Activated T-cell treated with anti-CD3 and anti-CD28 coated beads, Interleukin-2, amount 50 U/mL, for 48 hours (primary cell): ENCODE data around the gene KIF17.
A peak's percentile ranks its signal among the peaks of the same experiment; 100 is the strongest.
"Not testable (repeated sequence)": the region's sequence is repeated elsewhere in the genome, so short reads cannot be mapped to it uniquely, and the experiment has no call there.

ENCODE experiments used
- DNase-seq, 2 experiments: peaks; one replicate each; pipeline ENCODE4 v3.0.0-alpha.2; 2020

The KIF17 gene

DNA sequence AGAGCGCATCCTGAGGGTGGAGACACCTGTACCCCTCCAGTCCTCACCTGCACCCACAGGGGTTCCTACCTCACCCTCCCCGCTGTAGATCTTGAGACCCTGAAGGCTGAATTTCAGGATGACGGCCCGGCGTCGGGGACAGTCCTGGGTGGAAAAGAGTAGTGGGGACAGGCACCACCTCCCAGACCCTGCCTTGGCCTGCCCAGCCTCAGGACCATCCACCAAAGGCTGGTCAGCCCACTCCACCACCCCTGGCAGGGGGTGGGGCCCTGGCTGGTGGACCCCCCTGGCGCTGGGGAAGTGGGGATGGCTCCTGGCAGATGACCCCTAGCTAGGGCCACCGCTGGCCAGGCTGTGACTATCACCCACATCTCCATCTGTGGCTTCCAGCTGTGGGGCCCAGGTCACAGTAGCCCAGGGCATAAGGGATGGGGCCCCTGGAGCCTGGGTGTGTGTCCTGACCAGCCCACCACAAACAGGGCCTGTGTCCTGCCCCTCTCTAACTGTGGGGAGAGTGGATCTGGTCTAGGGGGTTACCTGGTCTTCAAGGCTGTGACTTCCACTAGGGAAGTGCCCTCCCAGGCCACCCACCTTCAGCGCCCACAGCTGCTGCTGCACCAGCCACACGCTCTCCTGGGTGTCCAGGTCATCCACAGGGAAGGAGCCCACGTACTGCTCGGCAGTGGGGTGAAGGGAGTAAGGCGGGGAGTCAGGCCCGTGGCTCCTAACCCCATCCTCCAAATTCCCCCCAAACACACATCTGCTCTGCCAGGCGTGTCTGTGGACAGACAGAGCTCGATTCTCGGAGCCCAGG lies 9.3 kb upstream of the KIF17 start:
- DNase-seq, result no peak

DNA sequence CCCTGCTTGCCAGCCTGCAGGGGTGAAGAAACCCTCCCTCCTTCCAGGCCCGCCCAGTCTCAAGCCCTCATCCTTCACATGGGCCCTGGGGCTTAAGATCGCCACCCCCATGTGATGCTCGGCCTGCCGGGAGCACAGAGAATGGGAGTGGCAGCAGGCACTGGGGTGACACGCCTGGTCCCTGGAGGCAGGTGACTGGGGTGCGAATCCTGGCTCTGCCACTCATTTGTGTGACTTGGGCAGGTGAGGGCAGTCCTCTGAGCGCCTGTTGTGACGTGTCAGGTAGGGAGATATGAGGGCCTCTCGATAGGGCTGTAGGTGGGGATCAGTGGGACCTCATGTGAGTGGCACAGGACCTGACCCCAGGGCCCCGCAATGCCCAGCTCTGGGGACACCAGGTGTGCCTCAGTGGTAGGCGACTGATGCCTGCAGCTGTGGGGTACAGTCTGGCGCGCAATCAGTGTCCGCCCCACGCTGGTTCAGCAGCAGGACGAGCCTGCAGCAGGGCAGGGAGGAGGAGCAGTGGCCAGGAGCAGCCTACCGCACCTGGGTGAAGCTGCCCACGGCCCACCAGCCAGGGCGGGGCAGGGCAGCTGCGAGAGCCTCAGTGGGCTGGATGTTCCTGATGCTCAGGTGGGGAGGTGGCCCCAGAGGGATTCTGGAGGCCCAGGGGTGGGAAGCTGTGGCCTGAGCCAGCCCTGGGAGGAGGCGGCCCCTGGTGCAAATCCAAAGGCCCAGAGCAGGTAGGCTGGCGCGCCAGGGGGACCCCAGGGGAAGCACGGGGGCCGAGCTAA lies 8.5 kb upstream of the KIF17 start:
- DNase-seq, result no peak

GRCh38 chr1:20725189-20726117 lies 7.6 kb upstream of the KIF17 start:
- peak in 1 of 2 experiments; percentile 16 for DNase-seq

GRCh38 chr1:20724364-20725188 lies 6.8 kb upstream of the KIF17 start:
- DNase-seq, result peak in 1 of 2 experiments; percentile 9

- peak; percentile 12 to 15 for DNase-seq
These were observed 5.9 kb upstream of the KIF17 start for GRCh38 chr1:20723537-20724363.

GRCh38 chr1:20723159-20723536 lies 5.3 kb upstream of the KIF17 start:
- DNase-seq, result no peak

DNA sequence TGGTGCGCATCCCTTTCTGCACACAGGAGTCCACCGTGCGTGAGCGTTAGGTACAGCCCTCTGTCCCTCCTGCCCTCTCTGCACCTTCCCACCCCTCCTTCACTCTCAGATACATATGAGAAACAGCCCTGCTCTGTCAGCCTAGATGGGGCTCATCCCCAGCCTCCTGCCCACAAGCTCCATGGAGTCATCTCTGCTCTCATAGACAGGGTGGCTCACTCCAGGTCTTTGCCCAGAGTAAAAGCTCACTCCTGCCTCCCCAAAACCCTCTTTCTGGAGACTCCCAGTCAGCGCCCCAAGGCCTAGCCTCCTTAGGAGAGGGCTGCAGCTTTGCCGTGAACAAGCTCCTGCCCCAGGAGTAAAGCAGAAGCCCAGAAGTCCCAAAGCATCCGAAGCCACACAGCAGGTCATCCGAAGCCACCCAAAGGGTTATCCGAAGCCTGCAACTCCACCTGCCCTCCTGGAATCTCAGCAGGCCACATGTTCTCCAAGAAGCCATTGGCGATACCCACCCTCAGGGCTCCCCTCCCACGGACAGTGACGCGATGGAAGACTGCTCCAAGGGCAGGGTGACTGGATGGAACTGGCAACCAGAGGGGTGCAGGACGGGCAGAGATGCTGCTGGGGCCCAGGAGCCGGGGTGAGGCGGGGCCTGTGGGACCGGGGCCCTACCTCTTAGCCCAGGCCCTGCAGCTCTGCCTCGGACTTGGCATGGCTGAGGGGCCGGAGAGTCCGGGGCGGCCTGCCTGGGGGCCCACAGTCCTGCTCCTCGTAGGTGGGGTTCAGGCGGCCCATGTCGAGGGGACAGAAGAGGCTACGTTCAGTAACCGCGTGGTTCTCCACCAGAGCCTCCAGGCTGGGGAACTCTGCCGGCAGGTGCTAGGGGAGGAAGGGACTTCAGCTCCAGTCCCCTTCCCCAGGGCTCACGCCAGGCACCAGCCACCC lies 3.6 kb upstream of the KIF17 start:
- peak in 1 of 2 experiments; percentile 19 for DNase-seq

DNA sequence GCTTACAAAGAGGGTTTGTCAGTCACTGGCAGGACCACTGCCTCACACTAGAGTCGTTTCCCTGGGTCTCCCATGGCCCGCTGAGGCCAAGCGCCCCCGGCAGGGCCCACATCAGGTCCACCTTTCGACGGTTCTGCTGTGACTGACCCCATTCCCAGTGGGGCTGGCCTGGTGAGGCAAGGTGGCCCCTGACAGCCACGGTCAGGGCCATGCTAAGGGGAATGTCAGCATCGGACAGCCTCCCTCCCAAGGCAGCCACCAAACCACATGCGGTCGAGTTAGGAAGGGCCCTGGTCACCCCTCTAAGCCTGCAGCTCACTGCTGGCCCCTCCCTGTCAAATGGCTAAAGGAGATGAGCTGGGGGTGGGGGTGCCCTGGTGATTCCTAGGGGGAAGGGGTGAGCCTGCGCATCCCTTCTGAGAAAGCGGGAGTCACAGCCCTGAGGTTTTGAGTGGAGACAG lies 2.9 kb upstream of the KIF17 start:
- peak in 1 of 2 experiments; percentile 12 for DNase-seq

- no peak for DNase-seq
These were observed 2.2 kb upstream of the KIF17 start for GRCh38 chr1:20719871-20720620.

DNA sequence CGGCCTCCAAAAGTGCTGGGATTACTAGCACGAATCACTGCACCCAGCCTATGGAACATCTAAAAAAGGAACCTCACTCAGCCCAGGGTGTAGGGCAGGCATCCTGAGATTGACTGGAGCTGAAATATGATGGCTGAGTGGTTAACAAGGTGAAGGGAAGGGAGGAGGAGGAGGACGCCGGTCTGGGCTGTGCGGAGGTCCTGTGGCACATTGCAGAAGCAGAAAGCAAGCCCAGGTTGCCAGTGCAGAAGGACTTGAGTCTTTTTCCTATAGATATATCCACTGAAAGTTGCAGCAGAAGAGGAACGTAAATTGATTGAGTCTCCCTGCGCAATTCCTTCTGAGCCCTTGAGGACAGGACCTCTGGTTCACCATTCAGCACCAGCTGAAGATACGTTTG lies 1.5 kb upstream of the KIF17 start:
- no peak for DNase-seq

GRCh38 chr1:20718343-20718882 lies 606 bp upstream of the KIF17 start:
- not testable (repeated sequence) for DNase-seq

DNA sequence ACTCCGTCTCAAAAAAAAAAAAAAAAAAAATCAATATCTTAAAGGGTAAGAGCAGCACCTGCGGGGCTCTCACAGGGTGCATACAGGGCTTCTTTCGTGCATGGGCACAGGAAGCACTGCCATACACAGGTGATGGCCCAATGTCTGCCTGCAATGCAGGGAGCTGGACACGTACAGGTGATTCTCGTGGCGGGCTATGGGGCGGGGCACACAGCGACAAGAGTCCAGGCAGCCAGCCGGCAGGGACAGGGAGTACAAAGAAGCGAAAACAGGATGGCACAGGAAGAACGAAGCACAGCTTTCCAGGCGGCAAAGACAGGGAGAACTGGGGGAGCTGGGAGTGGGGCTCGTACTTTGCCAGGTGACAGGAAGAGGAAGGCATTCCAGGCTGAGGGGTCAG lies 1.6 kb downstream of the KIF17 start:
- DNase-seq, result no peak

- DNase-seq, result no peak
These were observed 2.4 kb downstream of the KIF17 start for GRCh38 chr1:20715406-20715805.

- no peak for DNase-seq
These were observed 4.4 kb downstream of the KIF17 start for GRCh38 chr1:20713440-20713839.

DNA sequence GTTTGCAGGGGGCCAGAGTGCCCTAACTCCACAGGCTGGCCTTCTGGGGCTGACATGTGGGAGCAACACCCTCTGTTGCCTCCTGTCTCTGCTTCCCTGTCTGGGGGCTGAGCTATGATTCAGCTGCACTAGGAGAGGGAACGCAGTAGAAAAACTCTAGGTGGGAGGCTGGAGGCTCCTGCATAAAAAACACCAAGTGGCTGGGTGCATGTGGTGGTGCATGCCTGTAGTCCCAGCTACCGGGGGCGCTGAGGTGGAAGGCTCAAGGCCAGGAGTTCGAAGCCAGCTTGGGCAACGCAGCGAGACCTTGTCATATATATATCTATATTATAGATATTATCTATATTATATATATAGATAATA lies 5.6 kb downstream of the KIF17 start:
- no peak for DNase-seq

DNA sequence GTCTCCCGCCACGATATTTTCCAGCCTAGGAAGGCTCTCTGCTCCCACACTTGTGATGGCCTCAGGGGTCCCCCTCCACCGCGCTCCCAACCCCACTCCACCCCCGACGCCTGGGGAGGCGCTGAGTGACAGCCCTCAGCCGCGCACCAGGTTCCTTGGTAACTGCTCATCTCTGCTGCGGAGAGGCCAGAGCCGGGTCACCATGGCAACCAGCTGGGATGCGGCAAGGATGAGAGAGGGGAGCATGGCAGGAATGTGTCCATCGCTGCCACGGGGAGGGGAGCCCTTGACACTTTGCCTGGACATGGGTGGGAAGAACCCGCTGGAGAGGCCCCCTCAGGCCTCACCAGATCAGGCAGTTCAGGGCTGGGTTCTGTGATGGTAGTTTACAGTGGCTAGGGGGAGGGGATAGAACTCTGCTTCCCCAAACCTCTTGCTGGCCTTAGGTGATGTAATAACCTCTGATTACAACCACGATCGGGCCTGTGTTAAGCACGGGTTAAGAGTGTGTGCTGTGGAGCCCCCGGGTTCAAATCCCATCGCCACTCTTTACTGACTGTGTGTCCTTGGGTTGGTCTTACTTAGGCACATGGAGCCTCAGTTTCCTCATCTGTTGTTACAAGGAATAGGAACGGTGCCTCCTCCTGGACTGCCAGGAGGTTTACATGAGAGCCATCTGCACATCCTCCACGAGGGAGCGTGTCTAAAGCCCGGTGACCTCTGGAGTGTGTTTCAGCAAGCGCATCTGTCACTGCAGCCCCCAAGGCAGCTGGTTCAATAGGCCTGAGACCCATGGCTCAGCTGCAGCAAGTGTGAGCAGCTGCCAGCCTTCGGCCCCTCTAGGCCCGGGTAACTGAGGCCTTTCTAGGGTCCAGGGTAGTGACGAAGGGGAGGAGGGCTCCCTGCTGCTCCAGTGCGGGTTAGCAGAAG lies 6.3 kb downstream of the KIF17 start:
- DNase-seq, result no peak

GRCh38 chr1:20710469-20711284 lies 7.1 kb downstream of the KIF17 start:
- DNase-seq, result no peak
